HG02852 (cell line): Measurements from ENCODE around the gene ETFDH.
"Not testable (repeated sequence)": the region's sequence is repeated elsewhere in the genome, so short reads cannot be mapped to it uniquely, and the experiment has no call there.

ENCODE experiments used
- ATAC-seq: cut with Tn5 transposase; IDR thresholded peaks from one replicate; pipeline ENCODE4 v1.9.1; 2021; ENCODE audit warnings: mild to moderate bottlenecking, moderate library complexity; ENCODE audit not compliant: unreplicated experiment

The ETFDH gene

DNA sequence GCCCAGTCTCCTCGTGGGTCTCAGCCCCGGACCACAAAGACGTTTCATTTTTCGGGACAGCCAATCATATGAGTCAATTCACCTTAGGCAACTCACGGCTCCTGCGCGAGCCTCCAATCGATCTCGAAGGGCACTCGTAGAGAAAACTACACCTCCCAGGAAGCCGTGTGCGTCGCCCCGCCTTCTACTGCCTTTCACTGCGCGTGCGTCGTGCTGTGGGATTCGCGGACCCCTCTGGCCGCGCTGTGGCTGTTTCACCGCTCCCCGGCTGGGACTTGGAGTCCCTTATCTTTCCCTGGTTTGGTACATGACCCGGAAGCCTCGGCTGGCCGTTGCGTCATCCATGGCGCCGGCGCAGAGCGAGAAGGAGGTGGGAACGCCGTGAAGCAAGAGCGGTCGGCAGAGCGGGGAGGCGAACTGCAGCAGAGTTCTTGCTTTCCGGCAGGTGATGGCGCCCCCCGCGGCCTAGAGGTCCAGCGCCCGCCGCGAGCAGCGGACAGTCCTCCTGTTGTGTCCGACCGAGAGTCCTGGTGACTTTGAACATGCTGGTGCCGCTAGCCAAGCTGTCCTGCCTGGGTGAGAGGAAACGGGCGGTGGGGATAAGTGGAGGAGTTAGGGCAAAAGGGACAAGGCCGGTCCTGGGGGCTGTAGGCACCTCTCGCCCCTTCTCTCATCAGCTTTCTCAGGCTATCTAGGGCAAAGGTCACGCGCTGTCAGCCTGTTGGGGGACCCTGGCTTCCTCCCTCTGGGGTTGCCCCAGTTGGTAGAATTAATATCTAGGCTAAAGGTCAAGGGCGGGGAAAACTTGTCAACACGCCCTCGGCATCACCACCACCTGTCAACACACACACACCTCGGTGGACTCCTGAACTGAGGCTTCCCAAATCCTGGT lies at the start of gene ETFDH:
TSS of gene ETFDH (plus strand) at position 382 of the 892 bp plus-strand sequence. CDS start at position 543, 161 bp downstream.
- peak; percentile 84 for ATAC-seq

DNA sequence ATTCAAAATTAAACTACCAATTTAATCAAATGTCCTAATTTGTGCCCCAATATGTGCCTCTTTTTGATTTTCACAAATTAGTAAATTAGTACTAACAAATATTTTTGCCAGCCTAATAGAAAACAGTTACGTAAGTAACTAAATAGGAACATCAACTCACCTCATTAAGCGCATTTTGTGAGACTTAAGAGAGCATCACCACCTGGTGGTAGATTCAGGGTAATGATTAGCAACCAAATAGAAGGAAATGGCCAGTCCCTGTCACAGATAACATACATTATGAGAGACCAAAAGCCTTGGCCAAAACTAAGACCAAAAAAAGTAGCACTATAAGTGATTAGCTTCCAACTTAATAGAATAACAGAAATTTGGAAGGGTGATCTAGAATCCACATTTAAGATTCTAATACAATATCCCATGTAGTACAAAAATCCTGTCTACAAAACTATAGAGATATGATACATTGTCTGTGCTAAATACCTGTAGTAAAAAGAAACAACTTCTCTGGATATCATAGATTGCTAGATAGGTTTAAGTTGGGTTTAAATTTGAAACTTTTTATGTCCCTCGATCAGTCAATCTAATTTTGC lies 47.1 kb upstream of the ETFDH start:
- peak; percentile 93 for ATAC-seq

DNA sequence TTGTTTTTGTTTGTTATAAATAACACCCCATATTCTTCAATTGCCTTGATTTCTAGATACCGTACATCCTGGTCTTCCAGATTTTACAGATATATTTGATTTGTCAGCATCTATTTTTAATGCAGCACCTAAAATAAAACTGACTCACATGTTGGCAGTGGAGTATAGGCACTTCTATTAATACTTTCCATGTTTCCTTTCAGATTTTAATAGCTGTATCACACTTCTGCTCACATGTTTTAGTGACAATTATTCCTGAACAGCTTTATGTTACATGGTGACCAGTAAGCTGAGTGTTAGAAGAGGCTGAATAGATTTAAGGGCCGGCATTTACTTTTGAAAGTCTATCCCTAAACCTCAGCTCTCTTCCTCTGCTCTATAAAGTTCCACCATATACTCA lies 46.6 kb upstream of the ETFDH start:
- ATAC-seq, result no peak

DNA sequence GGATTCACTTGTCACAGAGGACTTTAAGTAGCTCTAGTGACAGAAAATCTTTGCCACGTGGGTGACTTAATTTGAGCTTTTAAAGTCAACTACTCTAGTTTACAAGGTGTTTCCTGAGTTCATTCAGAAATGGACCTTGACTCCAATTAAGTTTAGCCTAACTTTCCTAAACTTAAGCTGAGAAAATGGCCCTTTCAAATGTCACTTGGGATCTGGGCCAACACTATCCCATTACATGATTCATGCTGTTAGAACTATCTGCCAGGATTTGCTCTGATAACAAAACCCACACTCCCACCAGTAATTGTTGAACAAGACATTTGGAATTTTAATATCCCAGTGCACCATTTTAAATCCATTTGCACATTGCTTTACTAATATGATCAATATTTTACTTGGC lies 41.2 kb upstream of the ETFDH start:
- no peak for ATAC-seq

DNA sequence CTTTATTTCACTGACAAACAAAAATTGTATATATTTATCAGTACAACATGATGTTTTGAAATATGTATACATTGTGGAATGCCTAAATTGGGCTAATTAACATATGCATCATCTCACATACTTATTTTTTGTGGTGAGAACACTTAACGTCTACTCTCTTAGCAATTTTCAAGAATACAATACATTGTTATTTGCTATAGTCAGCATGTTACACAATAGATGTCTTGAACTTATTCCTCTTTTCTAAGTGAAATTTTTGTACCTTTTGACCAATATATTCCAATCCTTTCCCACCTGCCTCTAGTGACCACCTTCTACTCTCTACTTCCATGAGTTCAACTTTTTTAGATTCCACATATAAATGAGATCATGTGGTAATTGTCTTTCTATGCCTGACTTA lies 35.5 kb upstream of the ETFDH start:
- ATAC-seq, result no peak

DNA sequence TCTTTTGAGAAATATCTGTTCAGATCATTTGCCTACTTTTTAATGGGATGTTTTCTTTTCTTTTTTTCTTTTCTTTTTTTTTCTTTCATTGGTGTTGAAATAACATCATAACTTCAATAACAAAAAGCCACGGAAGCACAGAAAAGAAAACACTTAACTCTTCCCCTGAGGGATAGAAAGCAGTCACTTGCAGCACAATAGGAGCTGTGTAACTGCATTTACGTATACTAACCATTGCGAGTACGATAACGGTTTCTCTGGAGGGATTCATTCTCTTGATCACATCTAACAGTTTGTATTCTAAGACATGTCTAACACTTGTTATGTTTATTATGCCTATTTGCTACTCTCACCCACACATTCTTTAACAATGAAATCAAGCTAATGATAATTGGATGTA lies 27.7 kb upstream of the ETFDH start:
- no peak for ATAC-seq

DNA sequence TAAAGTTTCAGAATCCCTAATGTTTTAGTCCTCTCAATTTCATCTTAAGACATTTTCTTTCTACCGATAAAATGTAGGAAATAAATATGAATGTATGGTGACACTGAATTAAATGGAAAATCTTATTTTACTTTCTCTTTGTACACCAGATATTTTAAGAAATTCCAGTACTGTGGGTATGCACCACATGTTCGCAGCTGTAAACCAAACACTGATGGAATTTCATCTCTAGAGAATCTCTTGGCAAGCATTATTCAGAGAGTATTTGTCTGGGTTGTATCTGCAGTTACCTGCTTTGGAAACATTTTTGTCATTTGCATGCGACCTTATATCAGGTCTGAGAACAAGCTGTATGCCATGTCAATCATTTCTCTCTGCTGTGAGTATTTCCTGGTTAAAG lies 27.3 kb upstream of the ETFDH start:
- ATAC-seq, result no peak

DNA sequence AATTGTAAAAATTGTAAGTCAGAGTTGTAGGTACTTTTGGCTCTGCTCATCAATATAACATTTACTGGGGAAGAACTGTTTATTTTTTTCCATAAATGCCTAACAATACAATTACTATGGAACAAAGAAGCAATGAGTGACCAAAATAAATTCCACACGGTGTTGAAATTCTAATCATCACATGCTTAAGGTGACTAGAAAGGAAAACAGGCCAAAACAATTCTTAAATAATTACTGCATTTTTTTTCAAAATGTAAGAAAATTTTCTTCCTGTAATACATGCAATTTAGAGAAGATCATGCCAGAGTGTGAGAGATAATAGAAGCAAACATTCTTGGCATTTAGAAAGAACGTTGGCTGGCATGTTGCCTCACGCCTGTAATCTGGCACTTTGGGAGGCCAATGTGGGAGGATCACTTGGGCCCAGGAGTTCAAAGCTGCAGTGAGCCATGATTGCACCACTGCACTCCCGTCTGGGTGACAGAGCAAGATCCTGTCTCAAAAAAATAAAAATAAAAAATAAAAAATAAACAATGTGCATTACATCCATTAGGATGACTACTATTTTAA lies 22.9 kb upstream of the ETFDH start:
- no peak for ATAC-seq

DNA sequence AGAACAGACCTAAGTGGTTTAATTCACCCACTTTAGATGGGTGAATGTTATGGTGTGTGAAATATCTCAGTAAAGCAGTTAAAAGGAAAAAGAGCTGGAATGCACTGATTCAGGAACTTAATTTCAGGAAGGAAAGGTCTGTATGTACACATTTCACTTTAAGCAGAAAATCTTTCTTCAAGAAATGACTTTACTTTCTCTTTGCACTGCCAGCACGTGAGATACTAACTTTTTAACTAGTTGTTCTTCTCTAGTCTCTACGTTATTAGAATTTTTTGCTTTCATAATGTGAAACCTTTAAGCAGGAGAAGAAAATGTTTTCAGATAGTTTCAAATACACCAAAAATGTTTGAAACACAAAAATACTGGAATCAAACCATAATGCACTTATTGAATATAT lies 19.2 kb upstream of the ETFDH start:
- no peak for ATAC-seq

DNA sequence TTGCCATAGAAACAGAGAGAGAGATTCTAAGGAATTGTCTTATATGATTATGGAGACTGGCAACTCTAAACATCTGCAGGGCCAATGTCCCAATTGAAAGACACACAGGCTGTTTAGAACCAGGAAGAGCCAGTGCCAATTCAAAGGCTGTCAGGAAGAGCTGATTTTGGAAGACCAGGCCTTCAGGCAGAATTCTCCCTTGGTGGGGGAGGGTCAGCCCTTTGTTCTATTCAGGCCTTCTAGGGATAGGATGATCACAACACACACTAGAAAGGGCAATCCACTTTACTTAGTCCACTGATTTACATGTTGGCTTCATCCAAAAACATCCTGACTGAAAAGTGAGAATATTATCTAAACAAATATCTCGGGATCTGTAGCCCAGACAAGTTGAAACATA lies 15.7 kb upstream of the ETFDH start:
- ATAC-seq, result no peak

DNA sequence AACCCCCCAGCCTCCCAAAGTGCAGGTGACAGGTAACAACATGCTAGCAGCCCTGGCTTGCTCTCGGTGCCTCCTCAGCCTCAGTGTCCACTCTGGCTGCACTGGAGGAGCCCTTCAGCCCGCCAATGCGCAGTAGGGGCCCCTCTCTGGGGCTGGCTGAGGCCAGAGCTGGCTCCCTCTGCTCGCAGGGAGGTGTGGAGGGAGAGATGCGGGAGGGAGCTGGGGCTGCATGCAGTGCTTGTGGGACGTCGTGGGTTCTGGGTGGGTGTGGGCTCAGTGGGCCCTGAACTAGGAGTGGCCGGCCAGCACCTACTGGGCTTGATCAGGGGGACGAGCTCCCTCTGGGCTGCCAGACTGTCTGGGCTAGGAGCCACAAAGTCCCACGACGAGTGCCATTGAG lies 14.8 kb upstream of the ETFDH start:
- ATAC-seq, result no peak

DNA sequence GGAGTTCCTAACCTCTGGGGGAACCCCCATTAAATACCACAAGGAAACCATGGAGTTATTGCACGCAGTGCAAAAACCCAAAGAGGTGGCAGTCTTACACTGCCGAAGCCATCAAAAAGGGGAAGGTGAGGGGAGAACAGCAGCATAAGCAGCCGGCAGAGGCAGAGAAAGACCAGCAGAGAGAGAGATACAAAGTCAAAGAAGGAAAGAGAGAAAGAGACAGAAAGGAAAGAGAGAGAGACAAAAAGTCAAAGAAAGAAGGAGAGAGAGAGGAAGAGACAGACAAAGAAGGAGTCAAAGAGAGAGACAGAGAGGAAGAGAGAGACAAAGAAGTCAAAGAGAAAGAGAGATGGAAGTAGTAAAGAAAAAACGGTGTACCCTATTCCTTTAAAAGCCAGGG lies 8.8 kb upstream of the ETFDH start:
- not testable (repeated sequence) for ATAC-seq

DNA sequence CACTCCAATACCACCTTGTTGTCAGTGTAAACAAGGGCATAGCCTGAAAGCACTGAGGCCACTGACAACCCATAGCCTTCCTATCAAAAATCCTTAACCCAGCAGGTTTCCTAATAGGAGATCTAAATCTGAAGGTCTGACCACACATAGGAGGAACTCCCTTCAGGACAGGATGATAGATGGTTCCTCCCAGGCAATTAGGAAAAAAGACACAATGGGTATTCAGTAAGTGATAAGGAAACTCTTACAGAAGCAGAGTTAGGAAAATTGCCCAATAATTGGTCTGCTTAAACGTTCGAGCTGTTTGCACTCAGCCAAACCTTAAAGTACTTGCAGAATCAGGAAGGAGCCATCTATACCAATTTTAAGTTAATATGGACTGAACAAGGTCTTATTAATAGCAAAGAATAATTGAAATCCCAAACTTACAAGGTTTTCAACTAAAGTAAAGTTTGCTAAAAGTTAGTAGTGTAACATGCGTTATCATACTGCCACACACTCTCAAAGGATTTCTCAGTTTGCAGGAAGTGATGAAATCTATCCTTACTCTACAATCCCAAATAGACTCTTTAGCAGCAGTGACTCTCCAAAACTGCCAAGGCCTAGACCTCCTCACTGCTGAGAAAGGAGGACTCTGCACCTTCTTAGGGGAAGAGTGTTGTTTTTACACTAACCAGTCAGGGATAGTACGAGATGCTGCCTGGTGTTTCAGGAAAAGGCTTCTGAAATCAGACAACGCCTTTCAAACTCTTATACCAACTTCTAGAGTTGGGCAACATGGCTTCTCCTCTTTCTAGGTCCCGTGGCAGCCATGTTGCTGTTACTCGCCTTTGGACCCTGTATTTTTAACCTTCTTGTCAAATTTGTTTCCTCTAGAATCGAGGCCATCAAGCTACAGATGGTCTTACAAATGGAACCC lies 8.1 kb upstream of the ETFDH start:
- not testable (repeated sequence) for ATAC-seq

DNA sequence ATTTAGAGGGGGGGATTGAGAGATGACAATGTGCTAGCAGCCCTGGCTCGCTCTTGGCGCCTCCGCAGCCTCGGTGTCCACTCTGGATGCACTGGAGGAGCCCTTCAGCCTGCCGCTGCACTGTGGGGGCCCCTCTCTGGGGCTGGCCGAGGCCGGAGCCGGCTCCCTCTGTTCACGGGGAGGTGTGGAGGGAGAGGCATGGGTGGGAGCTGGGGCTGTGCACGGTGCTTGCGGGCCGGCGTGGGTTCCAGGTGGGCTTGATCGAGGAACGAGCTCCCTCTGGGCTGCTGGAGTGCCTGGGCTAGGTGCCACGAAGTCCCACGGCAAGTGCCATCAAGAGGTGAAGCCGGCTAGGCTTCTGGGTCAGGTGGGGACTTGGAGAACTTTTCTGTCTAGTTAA lies 7.3 kb upstream of the ETFDH start:
- ATAC-seq, result no peak

DNA sequence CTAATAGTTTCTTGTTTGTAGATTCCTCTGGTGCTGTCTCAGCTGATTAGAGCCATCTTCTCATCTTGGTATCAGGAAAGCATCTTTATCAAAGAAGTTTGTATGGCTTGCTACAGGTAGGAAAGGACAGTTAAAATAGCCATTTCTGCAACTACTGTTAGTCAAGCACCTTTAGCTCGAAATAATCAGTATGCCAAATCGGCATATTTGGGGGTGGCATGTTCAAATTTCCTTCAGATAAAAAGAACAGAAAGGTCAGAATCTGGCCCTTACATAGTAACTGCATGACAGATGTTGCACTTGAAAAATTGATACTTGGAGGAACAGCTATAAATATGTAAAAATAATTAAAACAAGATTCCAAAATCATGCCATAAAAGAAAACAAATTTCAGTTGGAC lies 5.2 kb upstream of the ETFDH start:
- ATAC-seq, result no peak

DNA sequence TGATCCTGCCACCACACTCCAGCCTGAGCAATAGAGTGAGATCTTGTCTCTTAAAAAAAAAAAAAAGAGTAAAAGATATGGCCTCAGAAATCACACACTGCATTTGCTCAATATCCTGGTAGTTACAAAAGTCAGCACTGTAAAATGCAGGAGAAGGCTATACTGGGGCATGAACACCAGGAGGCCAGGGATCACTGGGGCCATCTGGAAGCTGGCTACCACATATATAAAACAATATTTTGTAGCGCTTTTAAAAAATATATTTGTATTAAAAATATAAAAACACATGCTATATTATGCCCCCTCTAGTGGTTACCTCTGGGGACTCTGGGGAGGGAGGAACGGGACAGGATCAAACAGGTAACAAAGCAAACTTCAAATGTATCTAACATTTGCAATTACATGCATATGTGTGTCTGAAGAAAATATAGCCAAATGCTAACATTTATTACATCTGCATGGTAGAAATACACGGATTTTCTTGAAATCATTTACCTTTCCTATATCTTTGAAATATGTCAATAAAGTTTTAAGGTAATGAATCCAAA lies 4.4 kb upstream of the ETFDH start:
- ATAC-seq, result no peak

DNA sequence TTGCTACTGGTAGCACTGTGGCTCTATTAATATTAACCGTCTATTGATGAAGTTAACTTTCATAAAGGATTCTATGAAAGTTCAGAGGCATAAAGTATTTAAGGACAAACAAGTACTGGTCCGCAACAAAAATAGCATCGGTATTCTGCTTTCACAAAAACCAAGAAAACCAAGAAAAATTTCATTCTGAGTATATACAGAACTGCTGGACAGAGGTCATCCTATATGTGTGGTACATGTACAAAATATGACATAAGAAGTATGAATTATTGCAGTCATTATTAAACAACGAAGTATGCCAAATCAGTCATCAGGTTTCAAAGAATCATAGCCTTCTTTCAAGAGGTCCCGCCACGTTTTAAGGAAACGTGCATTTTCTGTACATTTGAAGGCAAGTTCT lies 2.8 kb upstream of the ETFDH start:
- no peak for ATAC-seq

DNA sequence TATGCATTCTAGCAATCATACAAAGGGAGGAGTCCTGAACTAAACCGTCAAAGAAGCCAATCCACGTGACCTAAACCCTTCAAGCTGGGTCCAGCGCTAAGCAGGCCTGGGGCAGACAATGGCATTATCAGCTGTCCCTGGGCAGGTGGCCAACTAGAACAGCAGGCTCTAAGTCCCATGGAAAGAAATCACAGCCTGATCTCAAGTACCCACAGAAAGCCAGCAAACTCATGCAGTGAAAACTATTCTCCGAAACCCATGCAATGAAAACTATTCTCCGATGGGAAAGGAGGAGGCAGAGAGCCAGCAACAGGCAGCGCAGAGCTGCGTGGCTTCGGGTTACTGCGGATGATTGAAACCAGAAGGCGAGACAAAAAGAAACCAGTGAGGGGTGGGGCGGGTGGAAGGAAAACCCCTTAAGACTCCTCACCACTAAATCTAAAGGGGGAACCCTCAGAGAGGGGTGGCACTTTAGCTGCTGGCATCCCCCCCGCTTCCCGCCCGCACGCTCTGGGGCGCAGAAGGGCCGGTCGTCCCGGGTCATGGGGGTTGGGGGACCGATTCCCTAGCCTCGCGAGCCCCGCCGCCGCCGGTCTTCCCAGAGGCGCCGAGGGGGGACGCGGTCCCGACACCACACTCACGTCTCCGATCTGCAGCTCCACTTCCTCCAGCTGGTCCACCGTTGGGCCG lies 976 bp upstream of the ETFDH start:
- peak; percentile 28 for ATAC-seq

DNA sequence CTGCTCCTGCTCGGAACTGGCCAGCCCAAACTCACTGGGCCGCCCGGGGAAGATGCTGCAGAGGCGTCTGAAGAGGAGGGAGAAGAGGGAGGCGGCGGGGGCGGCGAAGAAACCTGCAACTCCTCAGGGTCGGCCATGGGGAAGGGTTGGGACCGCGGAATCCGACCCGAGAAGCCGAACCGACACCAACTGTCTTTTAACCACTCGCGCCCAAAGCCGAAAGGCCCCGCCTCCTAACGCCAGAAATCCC lies 506 bp upstream of the ETFDH start, which contains the start of gene C4orf46:
TSS of gene C4orf46 (minus strand) at position 223 of the 250 bp plus-strand sequence. CDS start at position 137, 86 bp downstream.
- ATAC-seq, result no peak

DNA sequence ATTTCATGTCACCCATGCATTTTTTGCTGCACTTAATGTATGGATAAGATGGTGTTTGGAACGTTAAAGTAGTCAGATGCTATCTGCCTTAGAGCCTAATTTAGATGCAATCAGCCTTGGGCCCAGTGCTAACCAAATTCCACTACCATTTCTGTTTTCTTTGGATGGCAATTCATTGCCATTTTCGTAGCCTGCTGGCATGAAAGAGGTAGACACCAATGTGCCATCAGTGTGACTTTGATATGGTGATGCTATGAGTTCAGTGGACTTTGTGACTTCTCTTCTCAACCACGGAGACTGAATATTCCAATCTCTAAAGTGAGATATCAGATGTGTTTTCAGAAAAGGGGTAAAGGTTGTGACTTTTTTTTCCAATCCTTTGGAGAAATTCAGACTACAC lies 1.5 kb downstream of the ETFDH start:
- ATAC-seq, result no peak
